HG03469 (cell line): ENCODE data around the gene AKR1C1.
"Not testable (repeated sequence)": the region's sequence is repeated elsewhere in the genome, so short reads cannot be mapped to it uniquely, and the experiment has no call there.

Experiments
- ATAC-seq: cut with Tn5 transposase; IDR thresholded peaks from one replicate; pipeline ENCODE4 v1.9.1; 2021; ENCODE audit warnings: mild to moderate bottlenecking, moderate library complexity, moderate number of reproducible peaks; ENCODE audit not compliant: unreplicated experiment

AKR1C1 gene

DNA sequence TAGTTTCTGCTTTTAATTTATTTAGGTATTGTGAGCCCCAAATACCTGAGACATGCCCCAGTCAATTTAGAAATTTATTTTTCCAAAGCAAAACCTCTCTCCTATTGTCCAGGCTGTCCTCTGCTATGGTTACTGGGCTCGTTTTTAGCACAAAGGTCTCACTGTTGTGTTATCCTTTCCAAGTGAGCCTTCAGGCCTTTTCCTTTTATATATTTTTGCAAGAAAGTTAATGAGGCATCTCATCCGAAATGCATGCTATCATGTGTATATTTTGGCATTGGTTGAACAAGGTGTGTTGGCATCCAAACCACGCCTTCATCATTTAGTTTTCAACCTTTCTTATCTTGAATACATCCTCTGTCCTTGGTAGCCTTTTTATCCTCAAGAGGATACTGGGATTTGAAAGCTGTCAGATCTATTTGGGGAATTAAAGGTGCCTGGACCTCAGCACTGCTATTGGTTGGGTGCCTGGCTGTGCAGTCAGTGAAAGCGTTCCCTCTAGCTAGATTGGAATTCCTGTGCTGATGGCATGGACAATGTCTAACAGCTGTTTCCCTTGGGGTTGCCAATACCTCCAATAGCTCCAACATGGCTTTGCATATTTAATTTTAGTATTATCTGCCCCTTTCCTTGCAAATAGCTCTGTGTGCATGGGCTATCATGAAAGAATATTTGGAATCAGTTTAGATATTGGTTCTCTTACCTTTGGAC, 51.1 kb downstream of the AKR1C1 start:
- not testable (repeated sequence) for ATAC-seq

DNA sequence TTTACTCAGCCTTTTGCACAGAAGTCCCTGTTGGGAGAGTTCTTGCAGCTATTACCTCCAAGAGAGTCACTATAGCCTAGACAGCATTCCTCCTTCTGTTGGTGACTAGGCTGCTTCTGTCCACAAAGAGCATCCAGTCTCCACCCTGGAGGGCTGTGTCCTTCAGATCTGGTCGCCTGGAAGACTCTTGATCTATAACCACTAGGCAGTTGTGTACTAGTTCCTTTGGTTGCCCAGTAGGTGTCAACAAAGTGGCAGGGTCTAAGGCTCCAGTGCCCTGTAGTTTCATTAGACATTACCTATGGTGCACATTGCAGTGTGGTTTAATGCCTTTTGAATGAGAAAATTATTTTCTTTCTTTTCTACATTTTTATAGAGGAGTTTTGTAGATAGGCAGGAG, 51.7 kb downstream of the AKR1C1 start:
- ATAC-seq: no peak

DNA sequence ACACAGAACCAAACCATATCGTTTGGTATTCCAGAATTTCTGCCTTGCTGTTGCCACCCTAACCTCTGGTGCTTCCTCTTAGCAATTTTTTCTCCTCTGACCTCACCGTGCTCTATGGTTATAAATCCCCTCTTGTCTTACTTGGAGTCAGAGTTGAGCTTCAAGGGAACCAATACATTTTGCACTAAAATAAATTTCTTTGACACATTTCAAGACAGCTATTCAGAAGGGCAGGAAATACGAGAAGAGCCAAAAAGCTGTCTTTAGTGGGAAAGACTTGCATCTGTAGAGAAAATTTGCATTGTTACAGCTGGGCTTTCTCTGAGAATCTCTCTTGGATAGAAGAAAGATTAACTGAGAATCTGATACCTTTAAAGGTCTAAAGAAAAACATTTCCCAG, 54.9 kb downstream of the AKR1C1 start:
- no peak for ATAC-seq

DNA sequence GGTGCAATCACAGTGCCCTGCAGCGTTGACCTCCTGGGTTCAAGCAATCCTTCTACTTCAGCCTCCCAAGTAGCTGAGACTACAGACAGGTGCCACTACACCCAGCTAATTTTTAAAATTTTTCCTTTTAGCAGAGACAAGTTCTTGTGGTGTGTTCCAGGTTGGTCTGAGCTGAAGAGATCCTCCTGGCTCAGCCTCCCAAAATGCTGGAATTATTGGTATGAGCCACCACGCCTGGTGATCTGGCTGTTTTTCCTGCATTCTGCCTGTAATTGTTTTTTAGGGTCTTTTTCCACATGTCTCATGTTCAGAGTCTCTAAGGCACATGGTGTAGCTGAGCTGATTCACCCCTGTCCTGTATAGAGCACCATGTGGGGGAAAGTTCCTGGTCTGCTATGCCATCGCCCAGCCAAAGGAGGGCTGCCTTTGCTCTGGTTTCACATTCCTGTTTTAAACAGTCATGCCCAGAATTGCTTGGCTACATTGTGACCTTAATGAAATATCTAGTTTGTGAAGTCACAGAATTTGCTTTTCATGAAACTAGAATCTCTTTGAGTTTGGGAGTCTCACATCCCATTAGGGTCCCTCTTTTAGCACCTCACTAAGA, 55.6 kb downstream of the AKR1C1 start:
- not testable (repeated sequence) for ATAC-seq

DNA sequence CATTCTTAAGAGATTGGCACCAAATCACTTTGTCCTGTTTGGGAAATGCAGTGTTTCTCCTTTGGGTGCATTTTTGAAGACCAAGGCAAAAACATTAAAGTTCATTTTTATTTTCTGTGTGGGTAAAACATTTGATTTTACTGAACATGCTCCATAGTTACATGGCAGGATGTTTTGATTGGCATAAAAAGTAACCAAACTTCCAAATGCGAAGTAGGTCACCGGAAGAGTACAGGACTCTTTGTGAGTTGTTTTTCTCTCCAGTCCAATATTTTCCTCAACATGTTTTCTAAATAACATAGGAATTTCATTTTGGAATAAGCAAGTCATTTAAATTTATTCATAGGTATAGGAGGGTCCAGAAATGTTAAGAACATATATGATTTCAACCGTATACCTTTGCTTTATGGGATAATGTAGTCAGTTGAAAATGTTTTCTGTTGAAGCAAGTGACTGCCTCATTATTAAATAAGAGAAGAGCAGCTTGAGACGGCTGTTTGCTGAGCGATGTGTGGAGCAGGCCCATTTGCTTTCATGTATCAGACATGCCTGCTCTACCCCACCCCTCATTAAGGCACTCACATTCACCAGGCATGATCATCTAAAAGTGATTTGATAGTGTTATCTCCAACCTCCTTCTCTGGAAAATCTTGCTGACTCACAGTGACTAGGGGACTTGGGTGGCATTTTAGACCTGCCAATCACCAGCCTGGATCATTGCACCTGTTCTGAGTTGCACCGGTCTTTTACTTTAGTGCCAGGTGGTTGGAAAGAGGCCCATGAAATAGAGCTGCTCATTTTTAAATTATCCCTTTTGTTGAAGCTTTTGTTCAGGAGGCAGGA, 56.8 kb downstream of the AKR1C1 start:
- ATAC-seq: not testable (repeated sequence)

DNA sequence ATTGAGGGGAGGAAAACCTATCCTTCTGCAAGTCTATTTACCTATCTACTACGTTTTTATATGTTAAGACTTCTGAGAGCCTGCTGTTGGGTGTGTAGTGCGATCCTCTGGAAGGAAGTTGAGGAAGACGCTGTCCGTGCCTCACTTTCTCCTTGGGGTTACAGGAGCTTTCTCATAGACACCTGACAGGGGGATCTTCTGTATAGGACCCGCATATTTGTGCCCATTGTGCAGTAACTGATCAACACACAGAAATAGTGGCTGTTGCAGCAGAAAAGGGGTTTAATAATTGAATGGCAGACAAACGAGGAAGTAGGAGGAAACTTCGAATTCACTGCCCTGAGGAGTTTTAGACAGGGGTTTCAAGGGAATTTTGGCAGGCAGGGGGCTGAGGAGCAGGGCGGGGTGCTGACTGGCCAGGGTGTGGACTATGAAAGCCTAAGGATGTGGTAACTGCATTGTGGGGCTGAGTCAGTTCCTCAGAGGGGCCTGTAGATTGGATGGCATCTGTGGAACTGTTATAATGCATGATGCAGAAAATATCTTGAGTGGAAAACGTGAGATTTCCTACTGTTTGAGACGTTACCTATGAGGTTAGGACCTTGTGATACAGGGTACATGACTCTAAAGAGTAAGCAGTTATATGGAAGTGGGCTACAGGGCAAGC, 58.5 kb downstream of the AKR1C1 start:
- not testable (repeated sequence) for ATAC-seq

DNA sequence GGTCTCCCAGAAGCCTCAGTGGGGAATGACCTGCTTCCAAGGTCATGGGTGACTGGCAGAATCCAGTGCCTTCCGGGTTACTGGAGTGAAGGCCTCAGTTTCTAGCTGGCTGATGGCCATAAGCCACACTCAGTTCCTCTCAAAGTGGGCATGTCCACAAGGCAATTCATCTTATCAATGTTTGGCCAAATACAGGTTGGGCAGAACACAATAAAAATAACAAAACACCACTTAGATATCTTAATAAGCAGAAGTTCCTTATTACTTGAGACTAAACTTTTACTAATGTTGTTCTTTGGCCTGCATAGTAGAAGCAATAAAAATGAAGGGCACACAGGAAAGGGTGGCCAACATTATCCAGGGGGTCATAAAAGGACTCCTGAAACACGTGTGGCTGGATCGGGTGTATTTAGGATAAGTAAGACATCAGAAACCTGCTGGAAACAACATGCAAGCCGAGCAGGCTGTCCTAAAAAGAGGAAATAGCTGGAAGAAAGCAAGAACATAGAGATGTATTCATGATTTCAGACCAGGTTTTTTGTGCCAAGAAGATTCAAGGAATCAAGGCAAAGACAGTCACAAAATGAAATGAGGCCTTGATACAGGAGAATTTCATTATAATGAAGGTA, 60.1 kb downstream of the AKR1C1 start:
- ATAC-seq: no peak

DNA sequence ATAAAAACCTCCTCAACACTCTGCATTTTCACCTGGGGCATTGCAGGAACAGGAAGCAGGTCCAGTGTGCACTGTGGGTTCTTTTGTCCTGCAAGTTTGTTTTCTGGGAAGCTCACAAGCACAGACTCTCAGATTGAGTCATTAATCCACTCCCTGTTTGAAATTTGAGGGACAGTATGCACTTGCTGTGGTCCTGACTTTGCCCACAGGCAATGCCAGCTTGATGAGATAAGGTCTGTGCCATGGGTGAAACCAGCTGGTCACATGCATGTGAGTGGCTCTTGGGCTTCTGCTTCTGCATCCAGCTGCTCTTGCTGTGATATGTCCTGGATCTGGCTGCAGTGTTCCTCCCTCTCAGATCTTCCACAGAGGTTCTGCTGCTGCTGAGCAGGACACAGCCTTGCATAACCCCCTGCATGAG, 62.3 kb downstream of the AKR1C1 start:
- ATAC-seq: not testable (repeated sequence)

DNA sequence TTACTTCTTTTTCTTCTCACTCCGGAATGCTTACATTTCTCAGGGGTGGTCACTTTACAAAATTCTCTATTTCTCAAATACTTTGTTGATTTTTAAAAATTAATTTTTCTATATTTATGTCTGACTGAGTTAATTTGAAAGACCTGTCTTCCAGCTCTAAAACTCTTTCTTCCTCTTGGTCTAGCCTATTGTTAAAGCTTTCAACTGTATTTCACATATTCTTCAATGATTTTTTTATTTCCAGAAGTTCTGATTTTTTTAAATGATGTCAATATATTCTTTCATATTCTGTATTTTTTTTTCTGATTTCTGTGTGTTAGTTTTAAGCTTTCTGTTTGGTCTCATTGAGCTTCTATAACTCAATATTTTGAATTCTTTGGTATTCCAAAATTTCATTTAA, 67.8 kb downstream of the AKR1C1 start:
- ATAC-seq: no peak

DNA sequence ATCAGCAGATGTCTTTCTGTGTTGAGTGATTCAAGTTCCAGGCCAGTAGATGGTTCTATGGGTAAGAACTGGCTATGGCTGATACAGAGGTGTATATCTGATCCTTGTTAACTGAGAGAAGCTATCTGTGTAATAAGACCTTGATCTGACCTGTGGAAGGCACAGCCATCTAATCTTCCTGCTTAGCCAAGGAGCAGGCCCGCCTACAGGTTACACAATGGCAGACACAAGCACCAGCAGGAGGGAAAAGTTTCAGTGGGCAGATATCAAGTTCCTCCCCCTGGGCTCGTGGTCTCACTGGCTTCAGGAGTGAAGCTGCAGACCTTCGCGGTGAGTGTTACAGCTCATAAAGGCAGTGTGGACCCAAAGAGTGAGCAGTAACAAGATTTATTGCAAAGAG, 68.4 kb downstream of the AKR1C1 start:
- not testable (repeated sequence) for ATAC-seq

DNA sequence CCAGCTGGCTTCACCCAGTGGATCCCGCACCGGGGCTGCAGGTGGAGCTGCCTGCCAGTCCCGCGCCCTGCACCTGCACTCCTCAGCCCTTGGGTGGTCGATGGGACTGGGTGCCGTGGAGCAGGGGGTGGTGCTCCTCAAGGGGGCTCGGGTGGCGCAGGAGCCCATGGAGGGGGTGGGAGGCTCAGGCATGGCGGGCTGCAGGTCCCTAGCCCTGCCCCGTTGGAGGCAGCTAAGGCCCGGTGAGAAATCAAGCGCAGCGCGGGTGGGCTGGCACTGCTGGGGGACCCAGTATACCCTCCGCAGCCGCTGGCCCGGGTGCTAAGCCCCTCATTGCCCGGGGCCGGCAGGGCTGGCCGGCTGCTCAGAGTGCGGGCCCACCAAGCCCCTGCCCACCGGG, 69.2 kb downstream of the AKR1C1 start:
- not testable (repeated sequence) for ATAC-seq
